ENCODE measurements around the gene KLK14. TPM values are rescaled to one million over a fixed set of nuclear protein-coding genes. Genes with fewer than 3 reads are reported as not detected.

The KLK14 gene
- total RNA-seq, 1 experiment from 2014 or later = 0.26 TPM

GRCh38 chr19:51083783-51084182 is 1.1 kb upstream of the KLK14 start:
- no peak overlapping the region for H3K23ac ChIP-seq (ENCODE audit: insufficient read length, low read depth, low read length)
- no peak overlapping the region for H2BK20ac ChIP-seq (ENCODE audit: low read depth, low read length, poor library complexity, severe bottlenecking)
- WGBS (ENCODE audit: extremely low coverage, insufficient read length, low lambda C conversion rate) = no CpG with 5 or more reads among the region's 14 CpGs

More at GRCh38 chr19:51083783-51084182, 1.1 kb upstream of the KLK14 start:
- H3K56ac ChIP-seq (ENCODE audit: insufficient read length, low read depth, low read length) = no peak overlapping the region
- no peak overlapping the region for H2BK15ac ChIP-seq (ENCODE audit: low read depth, low read length)
- H3K14ac ChIP-seq (ENCODE audit: insufficient read depth, low read length) = no peak overlapping the region
- H3K27ac ChIP-seq (ENCODE audit: insufficient read length, low read depth, low read length) = no peak overlapping the region
- H3K9me3 ChIP-seq (ENCODE audit: control insufficient read depth, low read depth, low read length) = no peaks in the 10 kb centered on the region
- H3K4ac ChIP-seq (ENCODE audit: low read depth, low read length) = no peak overlapping the region
- Mint-ChIP-seq H3K9me3 (no peaks in the 10 kb centered on the region), H3K36me3 (ENCODE audit: insufficient read depth in 1 of 3, low read depth in 3 of 3) (no peaks in the 10 kb centered on the region), H3K4me3 (no peak overlapping the region), H3K27ac (no peak overlapping the region; a peak in 1 of 7 replicates), H3K4me1 (peaks cover 22 to 29% of the 10 kb centered on the region in 2 experiments), H3K27me3 (ENCODE audit: low read depth) (peaks cover 17% of the 10 kb centered on the region)
- no peak for DNase-seq
- H3K4me1 ChIP-seq (ENCODE audit: insufficient read depth, low read length) = peaks cover 2% of the 10 kb centered on the region; the same call in 1 of the 2 replicates
- no peak overlapping the region for H2AFZ ChIP-seq (ENCODE audit: low read length)
- H4K91ac ChIP-seq (ENCODE audit: insufficient read length, low read depth, low read length) = no peak overlapping the region
- H3K27me3 ChIP-seq (ENCODE audit: insufficient read depth, low read length) = no peaks in the 10 kb centered on the region; the same call in 1 of the 2 replicates
- no peak overlapping the region for H2AK5ac ChIP-seq (ENCODE audit: insufficient read length, low read length)
- H3T11ph ChIP-seq (ENCODE audit: low read length) = no peak overlapping the region
- H3K4me2 ChIP-seq (ENCODE audit: insufficient read depth, insufficient read length, low read length) = no peak overlapping the region
- no peak for TF ChIP-seq CTCF (conservative IDR thresholded peaks at IDR 0.05)
- no peaks in the 10 kb centered on the region for H3K79me1 ChIP-seq (ENCODE audit: insufficient read depth, low read depth, low read length, poor library complexity, severe bottlenecking)
- no peak overlapping the region for H4K8ac ChIP-seq (replicated peaks; ENCODE audit: insufficient read length, low read depth, low read length)
- no peak overlapping the region for H3K9ac ChIP-seq (ENCODE audit: extremely low read depth, insufficient read length, low read length)
- no peak overlapping the region for H2BK120ac ChIP-seq (ENCODE audit: low read depth, low read length, poor library complexity, severe bottlenecking)
- no peaks in the 10 kb centered on the region for H3K79me2 ChIP-seq (ENCODE audit: insufficient read depth, low read length)
- H4K5ac ChIP-seq (ENCODE audit: insufficient read length, low read depth, low read length) = no peak overlapping the region
- H2BK5ac ChIP-seq (ENCODE audit: insufficient read length, low read length) = no peak overlapping the region
- no peaks in the 10 kb centered on the region for H4K20me1 ChIP-seq (ENCODE audit: control insufficient read depth, insufficient read depth, insufficient read length)
- no peak overlapping the region for H2BK12ac ChIP-seq (ENCODE audit: insufficient read length, low read depth, low read length)
- no peak overlapping the region for H3K18ac ChIP-seq (ENCODE audit: insufficient read length, low read depth, low read length)
- no peaks in the 10 kb centered on the region for H3K23me2 ChIP-seq (ENCODE audit: insufficient read length, low read depth, low read length, poor library complexity, severe bottlenecking)

All from H9 (cell line).